ENCODE measurements around the gene ADGRL1.

The ADGRL1 gene

DNA sequence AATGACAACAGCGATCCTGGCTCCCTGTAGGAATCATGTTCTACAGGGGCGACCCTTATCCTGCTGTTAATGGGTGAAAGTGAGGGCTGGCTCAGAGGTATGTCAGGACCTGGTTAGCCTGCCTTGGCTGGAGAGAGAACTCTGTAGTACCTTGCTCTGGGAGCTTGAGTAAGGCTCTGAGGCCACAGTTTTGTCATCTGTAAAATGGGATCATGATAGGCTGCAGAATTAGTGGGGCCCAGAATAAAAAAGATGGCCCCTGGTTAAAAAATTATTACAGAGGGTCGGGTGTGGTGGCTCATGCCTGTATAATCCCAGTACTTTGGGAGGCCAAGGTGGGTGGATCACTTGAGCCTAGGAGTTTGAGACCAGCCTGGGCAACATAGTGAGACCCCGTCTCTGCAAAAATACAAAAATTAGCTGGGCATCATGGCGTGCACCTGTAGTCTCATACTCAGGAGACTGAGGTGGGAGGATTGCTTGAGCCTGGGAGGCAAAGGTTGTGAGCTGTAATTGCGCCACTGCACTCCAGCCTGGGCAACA, 104.9 kb downstream of the ADGRL1 start:
- no peak for DNase-seq
- intact Hi-C loops (cut with DNase I) = no loop called here

All from posterior cingulate gyrus (tissue), 11 donors.